Measurements from ENCODE around the gene PEX5L.

The PEX5L gene

GRCh38 chr3:179828738-179829137, 208.0 kb downstream of the PEX5L start:
- no peak for TF ChIP-seq EP300 (IDR thresholded peaks at IDR 0.05; ENCODE audit: borderline replicate concordance)
- TF ChIP-seq CEBPB (IDR thresholded peaks at IDR 0.05): no peak
- no peak for TF ChIP-seq USF1 (IDR thresholded peaks at IDR 0.05)
- TF ChIP-seq CREB1 (IDR thresholded peaks at IDR 0.05; ENCODE audit: low read depth): no peak
- no peak for TF ChIP-seq TAF1 (IDR thresholded peaks at IDR 0.05; ENCODE audit: low read depth)

- TF ChIP-seq TAF1 (IDR thresholded peaks at IDR 0.05; ENCODE audit: low read depth): no peak
- TF ChIP-seq EGR1 (IDR thresholded peaks at IDR 0.05): no peak
- no peak for TF ChIP-seq EP300 (IDR thresholded peaks at IDR 0.05; ENCODE audit: borderline replicate concordance)
- TF ChIP-seq TEAD4 (IDR thresholded peaks at IDR 0.05): no peak
- TF ChIP-seq FOXM1 (IDR thresholded peaks at IDR 0.05; ENCODE audit: borderline replicate concordance, low read depth): no peak
- no peak for TF ChIP-seq MAX (IDR thresholded peaks at IDR 0.05)
- no peak for TF ChIP-seq ZBTB7A (IDR thresholded peaks at IDR 0.05; ENCODE audit: low read depth)
Observed at GRCh38 chr3:179826247-179826637, 210.5 kb downstream of the PEX5L start.

- TF ChIP-seq YY1 (IDR thresholded peaks at IDR 0.05; ENCODE audit: low read depth) (no peak), USF1 (IDR thresholded peaks at IDR 0.05) (0 out of 2 replicates have a peak, but pooled peaks have one; percentile 32)
Observed at GRCh38 chr3:179825527-179826246, 211.1 kb downstream of the PEX5L start.

GRCh38 chr3:179822296-179822695, 214.4 kb downstream of the PEX5L start:
- TF ChIP-seq FOXM1 (IDR thresholded peaks at IDR 0.05; ENCODE audit: borderline replicate concordance, low read depth) (no peak), USF1 (IDR thresholded peaks at IDR 0.05) (no peak), MAX (IDR thresholded peaks at IDR 0.05) (no peak), CREB1 (IDR thresholded peaks at IDR 0.05; ENCODE audit: low read depth) (no peak), TAF1 (IDR thresholded peaks at IDR 0.05; ENCODE audit: low read depth) (no peak), CEBPB (IDR thresholded peaks at IDR 0.05) (no peak), NFIC (IDR thresholded peaks at IDR 0.05) (no peak), EP300 (IDR thresholded peaks at IDR 0.05; ENCODE audit: borderline replicate concordance) (no peak), EGR1 (IDR thresholded peaks at IDR 0.05) (no peak), REST (IDR thresholded peaks at IDR 0.05; ENCODE audit: low read depth) (no peak), ZBTB7A (IDR thresholded peaks at IDR 0.05; ENCODE audit: low read depth) (no peak), TEAD4 (IDR thresholded peaks at IDR 0.05) (no peak), TCF12 (IDR thresholded peaks at IDR 0.05; ENCODE audit: low read depth) (no peak)

GRCh38 chr3:179819379-179819778, 217.4 kb downstream of the PEX5L start:
- TF ChIP-seq RAD21 (IDR thresholded peaks at IDR 0.05; ENCODE audit: low read depth) (no peak), MAX (IDR thresholded peaks at IDR 0.05) (no peak), CEBPB (IDR thresholded peaks at IDR 0.05) (no peak), USF1 (IDR thresholded peaks at IDR 0.05) (no peak)

- TF ChIP-seq FOXM1 (IDR thresholded peaks at IDR 0.05; ENCODE audit: borderline replicate concordance, low read depth): no peak
- no peak for TF ChIP-seq TEAD4 (IDR thresholded peaks at IDR 0.05)
- no peak for TF ChIP-seq CEBPB (IDR thresholded peaks at IDR 0.05)
- no peak for TF ChIP-seq NFIC (IDR thresholded peaks at IDR 0.05)
- no peak for TF ChIP-seq ZBTB7A (IDR thresholded peaks at IDR 0.05; ENCODE audit: low read depth)
- no peak for TF ChIP-seq RAD21 (IDR thresholded peaks at IDR 0.05; ENCODE audit: low read depth)
- TF ChIP-seq TAF1 (IDR thresholded peaks at IDR 0.05; ENCODE audit: low read depth): no peak
- TF ChIP-seq YY1 (IDR thresholded peaks at IDR 0.05; ENCODE audit: low read depth): no peak
Observed at GRCh38 chr3:179812096-179812382, 224.7 kb downstream of the PEX5L start.

- TF ChIP-seq CEBPB (IDR thresholded peaks at IDR 0.05): no peak
- TF ChIP-seq RAD21 (IDR thresholded peaks at IDR 0.05; ENCODE audit: low read depth): peak; percentile 90
Observed at GRCh38 chr3:179811321-179812095, 225.2 kb downstream of the PEX5L start.
